ENCODE results near the gene NEK5.
"Not testable (repeated sequence)": the region's sequence is repeated elsewhere in the genome, so short reads cannot be mapped to it uniquely, and the experiment has no call there.

The NEK5 gene

DNA sequence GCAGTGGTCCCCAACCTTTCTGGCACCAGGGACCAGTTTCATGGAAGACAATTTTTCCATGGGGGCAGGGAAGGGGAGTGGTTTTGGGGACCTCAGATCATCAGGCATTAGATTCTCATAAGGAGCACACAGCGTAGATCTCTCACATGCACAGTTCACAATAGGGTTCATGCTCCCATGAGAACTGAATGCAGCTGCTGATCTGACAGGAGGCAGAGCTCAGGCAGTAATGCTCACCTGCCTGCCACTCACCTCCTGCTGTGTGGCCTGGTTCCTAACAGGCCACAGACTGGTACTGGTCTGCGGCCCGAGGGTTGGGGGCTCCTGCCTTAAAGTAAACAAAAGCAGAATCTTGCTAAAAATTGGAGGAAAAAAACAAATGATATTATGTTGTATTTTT, 67.8 kb downstream of the NEK5 start:
- DNase-seq = not testable (repeated sequence)

GRCh38 chr13:52053460-52053859, 75.4 kb downstream of the NEK5 start:
- DNase-seq = no peak

DNA sequence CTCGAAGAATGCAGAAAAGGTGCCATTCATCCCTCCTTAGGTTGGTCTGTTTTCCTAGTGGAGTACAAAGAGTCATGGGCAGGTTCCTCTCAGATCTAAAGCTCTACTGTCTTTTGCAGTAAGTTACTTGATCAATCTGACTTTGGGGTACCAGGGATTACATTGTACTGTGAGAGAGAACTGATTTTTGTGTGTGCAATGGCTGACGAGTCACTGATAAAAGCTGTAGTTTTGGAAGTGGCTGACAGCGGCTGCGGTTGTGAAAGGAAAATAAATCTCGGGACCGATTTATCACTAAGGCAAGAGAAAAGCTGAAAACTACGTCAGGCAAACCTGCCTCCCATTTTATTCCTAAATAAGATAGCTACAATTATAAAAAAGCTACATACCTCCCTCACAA, 77.5 kb downstream of the NEK5 start:
- no peak for DNase-seq

GRCh38 chr13:52048516-52048915, 80.4 kb downstream of the NEK5 start:
- DNase-seq = no peak

- DNase-seq = no peak
Observed at GRCh38 chr13:52047463-52047862, 81.4 kb downstream of the NEK5 start.

GRCh38 chr13:52043675-52044074, 85.2 kb downstream of the NEK5 start:
- no peak for DNase-seq

DNA sequence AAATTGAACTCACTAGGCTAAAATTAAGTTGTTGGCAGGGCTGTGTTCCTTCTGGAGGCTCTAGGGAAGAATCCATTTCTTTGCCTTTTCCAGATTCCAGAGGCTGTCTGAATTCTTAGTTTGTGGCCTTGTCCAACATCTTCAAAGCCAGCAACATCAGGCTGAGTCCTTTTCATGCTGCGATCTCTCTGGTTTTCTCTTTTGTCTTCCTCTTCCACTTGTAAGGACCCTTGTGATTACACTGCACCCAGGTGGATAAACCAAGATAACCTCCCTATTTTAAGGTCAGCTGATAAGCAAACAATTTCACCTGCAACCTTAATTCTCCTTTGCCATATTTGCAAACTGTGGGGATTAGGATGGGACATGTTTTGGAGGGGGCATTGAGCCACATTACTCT, 92.8 kb downstream of the NEK5 start:
- no peak for DNase-seq

DNA sequence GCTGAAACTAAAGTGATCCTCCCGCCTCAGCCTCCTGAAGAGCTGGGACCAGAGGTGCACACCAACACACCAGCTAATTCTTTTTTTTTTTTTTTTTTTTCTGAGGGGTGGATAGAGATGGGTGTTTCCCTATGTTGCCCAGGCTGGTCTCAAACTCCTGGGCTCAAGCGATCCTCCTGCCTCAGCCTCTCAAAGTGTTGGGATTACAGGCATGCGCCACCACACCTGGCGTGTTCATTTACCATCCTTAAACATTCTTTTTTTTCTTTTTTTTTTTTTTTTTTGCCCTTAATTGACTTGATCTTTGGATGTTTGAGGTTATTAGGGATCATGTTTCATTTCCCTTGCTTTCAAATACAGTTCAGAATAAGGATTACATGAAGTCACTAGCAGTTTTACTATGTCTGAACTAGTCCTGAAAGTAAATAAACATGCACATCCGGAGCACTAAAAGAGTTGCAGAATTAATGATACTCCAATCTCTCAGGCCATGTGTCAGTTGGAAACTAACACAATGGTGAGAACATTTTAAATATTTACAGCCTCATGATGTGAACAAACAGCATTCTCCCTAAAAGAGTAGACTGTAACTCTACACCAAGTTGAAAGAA, 94.2 kb downstream of the NEK5 start:
- no peak for DNase-seq

DNA sequence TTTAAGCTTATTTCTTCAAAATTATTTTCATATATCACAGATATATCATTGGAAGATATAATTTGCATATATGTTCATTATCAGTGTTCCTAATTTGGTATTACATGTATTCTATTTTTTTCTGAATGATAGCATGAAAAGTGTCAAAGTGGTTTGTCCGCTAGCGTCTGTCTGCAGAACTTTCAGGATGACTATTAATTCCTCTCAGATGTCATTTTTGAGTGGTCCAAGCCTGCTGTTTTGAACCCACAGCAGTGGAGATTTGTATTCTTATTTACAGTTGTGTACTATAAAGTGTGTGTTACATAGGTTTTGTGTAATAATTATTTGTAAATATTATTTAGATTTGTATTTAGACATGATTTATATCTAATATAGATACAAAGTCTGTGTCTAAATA, 95.8 kb downstream of the NEK5 start:
- no peak for DNase-seq

DNA sequence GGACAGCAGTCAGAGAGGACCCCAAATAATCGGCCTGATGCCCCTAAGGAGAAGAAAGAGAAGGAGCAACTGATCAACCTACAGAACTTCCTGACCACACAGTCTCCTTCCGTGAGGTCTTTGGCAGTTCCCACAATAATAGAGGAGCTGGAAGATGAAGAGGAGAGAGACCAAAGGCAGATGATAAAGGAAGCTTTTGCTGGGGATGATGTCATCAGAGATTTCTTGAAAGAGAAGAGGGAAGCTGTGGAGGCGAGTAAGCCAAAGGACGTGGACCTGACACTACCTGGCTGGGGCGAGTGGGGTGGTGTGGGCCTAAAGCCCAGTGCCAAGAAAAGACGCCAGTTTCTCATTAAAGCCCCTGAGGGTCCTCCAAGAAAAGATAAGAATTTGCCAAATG, 98.5 kb downstream of the NEK5 start:
- not testable (repeated sequence) for DNase-seq

DNA sequence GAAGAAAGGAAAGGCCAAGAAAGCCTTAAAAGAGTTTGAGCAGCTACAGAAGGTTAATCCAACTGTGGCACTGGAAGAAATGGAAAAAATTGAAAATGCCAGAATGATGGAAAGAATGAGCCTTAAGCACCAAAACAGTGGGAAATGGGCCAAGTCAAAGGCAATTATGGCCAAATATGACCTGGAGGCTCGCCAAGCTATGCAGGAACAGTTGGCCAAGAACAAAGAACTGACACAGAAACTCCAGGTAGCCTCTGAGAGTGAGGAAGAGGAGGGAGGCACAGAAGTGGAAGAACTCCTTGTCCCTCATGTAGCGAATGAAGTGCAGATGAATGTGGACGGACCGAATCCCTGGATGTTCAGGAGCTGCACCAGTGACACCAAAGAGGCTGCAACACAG, 99.3 kb downstream of the NEK5 start:
- no peak for DNase-seq

GRCh38 chr13:52027832-52028231, 101.0 kb downstream of the NEK5 start:
- DNase-seq = no peak

DNA sequence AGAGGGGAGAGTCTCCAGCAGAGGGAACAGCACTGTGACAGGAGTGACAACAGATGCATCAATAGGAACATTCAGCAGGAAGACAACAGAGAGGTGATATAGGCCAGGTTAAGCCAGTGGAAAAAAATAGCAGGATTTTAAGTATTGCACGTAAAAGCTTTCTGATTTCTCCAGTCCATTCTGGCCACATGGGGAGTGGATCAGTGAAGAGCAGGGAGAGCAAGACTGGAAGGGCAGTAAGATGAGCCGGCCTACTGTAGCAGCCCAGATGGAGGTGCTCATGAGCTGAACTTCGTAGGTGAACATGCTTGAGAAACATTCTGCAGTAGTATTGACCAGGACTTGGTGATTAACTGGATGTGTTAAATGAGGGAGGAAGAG, 102.6 kb downstream of the NEK5 start:
- DNase-seq = no peak

- DNase-seq = no peak
Observed at GRCh38 chr13:52025475-52026245, 103.2 kb downstream of the NEK5 start.

DNA sequence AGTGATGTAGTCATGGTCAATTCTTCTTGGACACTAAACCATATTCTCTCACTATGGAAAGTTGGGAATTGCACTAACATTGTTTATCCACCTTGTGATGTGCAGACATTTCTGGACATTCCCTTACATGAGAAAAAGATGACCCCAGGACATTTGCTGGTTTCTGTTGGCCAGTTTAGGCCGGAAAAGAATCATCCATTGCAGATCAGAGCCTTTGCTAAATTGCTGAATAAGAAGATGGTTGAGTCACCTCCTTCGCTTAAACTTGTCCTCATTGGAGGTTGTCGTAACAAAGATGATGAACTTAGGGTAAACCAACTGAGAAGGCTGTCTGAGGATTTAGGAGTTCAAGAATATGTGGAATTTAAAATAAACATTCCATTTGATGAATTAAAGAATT, 104.4 kb downstream of the NEK5 start, which contains the start of gene UTP14C:
TSS of gene UTP14C (plus strand) at position 211 of the 400 bp plus-strand sequence. CDS start 4,114 bp downstream, outside the sequence.
- DNase-seq = no peak

- DNase-seq = no peak
Observed at GRCh38 chr13:52022356-52022755, 106.5 kb downstream of the NEK5 start.

- DNase-seq = no peak
Observed at GRCh38 chr13:52020191-52020590, 108.7 kb downstream of the NEK5 start.

DNA sequence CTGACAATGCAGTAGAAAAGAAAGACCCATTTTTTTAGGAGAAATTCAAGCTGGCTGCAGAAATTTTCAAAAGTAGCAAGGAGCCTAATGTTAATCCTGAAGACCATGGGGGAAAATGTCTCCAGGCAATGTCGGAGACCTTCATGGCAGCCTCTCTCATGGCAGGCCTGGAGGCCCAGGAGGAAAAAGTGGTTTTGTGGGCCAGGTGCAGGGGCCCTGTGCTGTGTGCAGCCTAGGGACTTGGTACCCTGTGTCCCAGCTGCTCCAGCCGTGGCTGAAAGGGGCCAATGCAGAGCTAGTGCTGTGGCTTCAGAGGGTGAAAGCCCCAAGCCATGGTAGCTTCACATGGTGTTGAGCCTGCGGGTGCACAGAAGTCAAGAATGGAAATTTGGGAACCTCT, 112.6 kb downstream of the NEK5 start:
- DNase-seq = no peak

GRCh38 chr13:52012512-52012836, 116.4 kb downstream of the NEK5 start:
- no peak for DNase-seq

- DNase-seq = peak; percentile 100
Observed at GRCh38 chr13:52011632-52012511, 117.0 kb downstream of the NEK5 start, which contains the start of gene ALG11. Gene ALG11, plus strand, starts transcription at chr13:52012398. Its CDS starts 21 bp downstream, at chr13:52012419.

GRCh38 chr13:52010890-52011631, 117.8 kb downstream of the NEK5 start, which contains the start of gene ATP7B:
Gene ATP7B, minus strand, starts transcription at chr13:52011450. Its CDS starts 113 bp downstream, at chr13:52011337.
- DNase-seq = peak; percentile 74

- DNase-seq = no peak
Observed at GRCh38 chr13:52009946-52010345, 118.9 kb downstream of the NEK5 start.
